Erythroblast (primary cell): ENCODE measurements around the gene PITHD1.
A peak's percentile ranks its signal among the peaks of the same experiment; 100 is the strongest.

Experiments used
- GATA1 ChIP-seq: IDR thresholded peaks from 2 replicates; pipeline ENCODE4 v1.6.1; 2011; ENCODE audit warnings: low read depth, mild to moderate bottlenecking, control low read depth, low read length, moderate library complexity
- POLR2A ChIP-seq: IDR thresholded peaks from 2 replicates; pipeline ENCODE4 v1.6.1; 2011; ENCODE audit warnings: mild to moderate bottlenecking, low read length

GRCh38 chr1:23790696-23791515 lies 12.7 kb downstream of the PITHD1 start, which contains the start of gene LYPLA2:
- peak; percentile 53 for TF ChIP-seq POLR2A
- no peak for TF ChIP-seq GATA1
